ENCODE results near the gene BAZ1A.

DNA sequence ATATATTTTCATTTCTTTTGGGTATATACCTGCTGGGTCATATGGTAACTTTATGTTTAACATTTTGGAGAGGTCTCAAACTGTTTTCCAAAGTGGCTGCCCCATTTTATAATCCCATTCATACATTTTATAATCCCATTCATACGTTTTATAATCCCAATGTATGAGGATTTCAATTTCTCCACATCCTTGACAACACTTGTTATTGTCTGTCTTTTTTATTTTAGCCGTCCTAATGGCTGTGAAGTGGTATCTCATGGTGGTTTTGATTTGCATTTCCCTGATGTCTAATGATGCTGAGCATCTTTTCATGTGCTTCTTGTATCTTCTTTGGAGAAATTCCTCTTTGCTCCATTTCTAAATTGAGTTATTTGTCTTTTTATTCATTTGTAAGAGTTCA lies 154.0 kb downstream of the BAZ1A start:
- TF ChIP-seq, protein P1, sequence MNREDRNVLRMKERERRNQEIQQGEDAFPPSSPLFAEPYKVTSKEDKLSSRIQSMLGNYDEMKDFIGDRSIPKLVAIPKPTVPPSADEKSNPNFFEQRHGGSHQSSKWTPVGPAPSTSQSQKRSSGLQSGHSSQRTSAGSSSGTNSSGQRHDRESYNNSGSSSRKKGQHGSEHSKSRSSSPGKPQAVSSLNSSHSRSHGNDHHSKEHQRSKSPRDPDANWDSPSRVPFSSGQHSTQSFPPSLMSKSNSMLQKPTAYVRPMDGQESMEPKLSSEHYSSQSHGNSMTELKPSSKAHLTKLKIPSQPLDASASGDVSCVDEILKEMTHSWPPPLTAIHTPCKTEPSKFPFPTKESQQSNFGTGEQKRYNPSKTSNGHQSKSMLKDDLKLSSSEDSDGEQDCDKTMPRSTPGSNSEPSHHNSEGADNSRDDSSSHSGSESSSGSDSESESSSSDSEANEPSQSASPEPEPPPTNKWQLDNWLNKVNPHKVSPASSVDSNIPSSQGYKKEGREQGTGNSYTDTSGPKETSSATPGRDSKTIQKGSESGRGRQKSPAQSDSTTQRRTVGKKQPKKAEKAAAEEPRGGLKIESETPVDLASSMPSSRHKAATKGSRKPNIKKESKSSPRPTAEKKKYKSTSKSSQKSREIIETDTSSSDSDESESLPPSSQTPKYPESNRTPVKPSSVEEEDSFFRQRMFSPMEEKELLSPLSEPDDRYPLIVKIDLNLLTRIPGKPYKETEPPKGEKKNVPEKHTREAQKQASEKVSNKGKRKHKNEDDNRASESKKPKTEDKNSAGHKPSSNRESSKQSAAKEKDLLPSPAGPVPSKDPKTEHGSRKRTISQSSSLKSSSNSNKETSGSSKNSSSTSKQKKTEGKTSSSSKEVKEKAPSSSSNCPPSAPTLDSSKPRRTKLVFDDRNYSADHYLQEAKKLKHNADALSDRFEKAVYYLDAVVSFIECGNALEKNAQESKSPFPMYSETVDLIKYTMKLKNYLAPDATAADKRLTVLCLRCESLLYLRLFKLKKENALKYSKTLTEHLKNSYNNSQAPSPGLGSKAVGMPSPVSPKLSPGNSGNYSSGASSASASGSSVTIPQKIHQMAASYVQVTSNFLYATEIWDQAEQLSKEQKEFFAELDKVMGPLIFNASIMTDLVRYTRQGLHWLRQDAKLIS (CRISPR knock-in tag; IDR thresholded peaks at IDR 0.05; ENCODE audit: borderline replicate concordance) = no peak
- TF ChIP-seq, protein P2, sequence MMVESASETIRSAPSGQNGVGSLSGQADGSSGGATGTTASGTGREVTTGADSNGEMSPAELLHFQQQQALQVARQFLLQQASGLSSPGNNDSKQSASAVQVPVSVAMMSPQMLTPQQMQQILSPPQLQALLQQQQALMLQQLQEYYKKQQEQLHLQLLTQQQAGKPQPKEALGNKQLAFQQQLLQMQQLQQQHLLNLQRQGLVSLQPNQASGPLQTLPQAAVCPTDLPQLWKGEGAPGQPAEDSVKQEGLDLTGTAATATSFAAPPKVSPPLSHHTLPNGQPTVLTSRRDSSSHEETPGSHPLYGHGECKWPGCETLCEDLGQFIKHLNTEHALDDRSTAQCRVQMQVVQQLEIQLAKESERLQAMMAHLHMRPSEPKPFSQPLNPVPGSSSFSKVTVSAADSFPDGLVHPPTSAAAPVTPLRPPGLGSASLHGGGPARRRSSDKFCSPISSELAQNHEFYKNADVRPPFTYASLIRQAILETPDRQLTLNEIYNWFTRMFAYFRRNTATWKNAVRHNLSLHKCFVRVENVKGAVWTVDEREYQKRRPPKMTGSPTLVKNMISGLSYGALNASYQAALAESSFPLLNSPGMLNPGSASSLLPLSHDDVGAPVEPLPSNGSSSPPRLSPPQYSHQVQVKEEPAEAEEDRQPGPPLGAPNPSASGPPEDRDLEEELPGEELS (CRISPR knock-in tag; IDR thresholded peaks at IDR 0.05) = no peak
- TF ChIP-seq, protein P3, sequence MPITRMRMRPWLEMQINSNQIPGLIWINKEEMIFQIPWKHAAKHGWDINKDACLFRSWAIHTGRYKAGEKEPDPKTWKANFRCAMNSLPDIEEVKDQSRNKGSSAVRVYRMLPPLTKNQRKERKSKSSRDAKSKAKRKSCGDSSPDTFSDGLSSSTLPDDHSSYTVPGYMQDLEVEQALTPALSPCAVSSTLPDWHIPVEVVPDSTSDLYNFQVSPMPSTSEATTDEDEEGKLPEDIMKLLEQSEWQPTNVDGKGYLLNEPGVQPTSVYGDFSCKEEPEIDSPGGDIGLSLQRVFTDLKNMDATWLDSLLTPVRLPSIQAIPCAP (CRISPR knock-in tag; IDR thresholded peaks at IDR 0.05) = no peak
- TF ChIP-seq, protein P4, sequence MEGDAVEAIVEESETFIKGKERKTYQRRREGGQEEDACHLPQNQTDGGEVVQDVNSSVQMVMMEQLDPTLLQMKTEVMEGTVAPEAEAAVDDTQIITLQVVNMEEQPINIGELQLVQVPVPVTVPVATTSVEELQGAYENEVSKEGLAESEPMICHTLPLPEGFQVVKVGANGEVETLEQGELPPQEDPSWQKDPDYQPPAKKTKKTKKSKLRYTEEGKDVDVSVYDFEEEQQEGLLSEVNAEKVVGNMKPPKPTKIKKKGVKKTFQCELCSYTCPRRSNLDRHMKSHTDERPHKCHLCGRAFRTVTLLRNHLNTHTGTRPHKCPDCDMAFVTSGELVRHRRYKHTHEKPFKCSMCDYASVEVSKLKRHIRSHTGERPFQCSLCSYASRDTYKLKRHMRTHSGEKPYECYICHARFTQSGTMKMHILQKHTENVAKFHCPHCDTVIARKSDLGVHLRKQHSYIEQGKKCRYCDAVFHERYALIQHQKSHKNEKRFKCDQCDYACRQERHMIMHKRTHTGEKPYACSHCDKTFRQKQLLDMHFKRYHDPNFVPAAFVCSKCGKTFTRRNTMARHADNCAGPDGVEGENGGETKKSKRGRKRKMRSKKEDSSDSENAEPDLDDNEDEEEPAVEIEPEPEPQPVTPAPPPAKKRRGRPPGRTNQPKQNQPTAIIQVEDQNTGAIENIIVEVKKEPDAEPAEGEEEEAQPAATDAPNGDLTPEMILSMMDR (IDR thresholded peaks at IDR 0.05) = no peak
- TF ChIP-seq, protein P5, sequence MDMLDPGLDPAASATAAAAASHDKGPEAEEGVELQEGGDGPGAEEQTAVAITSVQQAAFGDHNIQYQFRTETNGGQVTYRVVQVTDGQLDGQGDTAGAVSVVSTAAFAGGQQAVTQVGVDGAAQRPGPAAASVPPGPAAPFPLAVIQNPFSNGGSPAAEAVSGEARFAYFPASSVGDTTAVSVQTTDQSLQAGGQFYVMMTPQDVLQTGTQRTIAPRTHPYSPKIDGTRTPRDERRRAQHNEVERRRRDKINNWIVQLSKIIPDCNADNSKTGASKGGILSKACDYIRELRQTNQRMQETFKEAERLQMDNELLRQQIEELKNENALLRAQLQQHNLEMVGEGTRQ (CRISPR knock-in tag; IDR thresholded peaks at IDR 0.05) = no peak
- no peak for TF ChIP-seq MXD4 (CRISPR knock-in tag; IDR thresholded peaks at IDR 0.05; ENCODE audit: borderline replicate concordance)

Measured in WTC11 (cell line).